Caki2 (cell line): Measurements from ENCODE around the gene AUP1. TPM values are rescaled to one million over a fixed set of nuclear protein-coding genes. Genes with fewer than 3 reads are reported as not detected.

Experiments used
- DNase-seq: peaks from one replicate; pipeline ENCODE4 v3.0.0-alpha.2; 2015; ENCODE audit warnings: low read depth
- in situ Hi-C: cut with HindIII; loops from 2 replicates; pipeline ENCODE4 v1.10.0; 2016; ENCODE audit warnings: low sequenced_read_pairs, low pct_unique_long_range_greater_than_20kb, mixed read lengths
- total RNA-seq: library from RNA; depleted of rRNA; stranded (reverse); fragments of >200 nt; shearing (Covaris generic); gene quantifications from 2 replicates; pipeline ENCODE4 v1.2.3, GENCODE V29; 2014; ENCODE audit warnings: low replicate concordance

The AUP1 gene
- total RNA-seq, 1 experiment from 2014 or later = 130 TPM

DNA sequence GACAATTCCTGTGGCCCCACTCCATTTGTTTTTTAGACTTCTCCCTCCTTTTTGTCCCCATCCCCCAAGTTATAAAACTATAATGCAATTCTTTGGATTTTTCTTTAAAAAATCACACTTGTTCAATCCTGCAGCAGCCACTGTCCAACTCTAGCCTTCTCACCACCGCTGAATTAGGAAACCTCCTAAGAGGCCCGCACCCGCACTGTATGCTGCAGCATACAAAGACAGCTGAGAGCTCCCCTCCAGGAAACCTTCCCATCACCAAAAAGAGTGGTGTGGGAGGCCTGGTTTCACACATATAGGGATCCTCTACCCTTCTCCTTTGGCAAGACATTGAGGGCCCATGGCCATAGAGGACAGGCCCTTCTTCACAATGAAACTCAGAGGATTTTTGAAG is 24.9 kb downstream of the AUP1 start:
- DNase-seq = no peak
- in situ Hi-C loops = no loop called here

GRCh38 chr2:74503506-74504475 is 25.7 kb downstream of the AUP1 start:
- in situ Hi-C loops = no loop called here
- no peak for DNase-seq

- peak; percentile 78 for DNase-seq
- in situ Hi-C loops = no loop called here
Measured at GRCh38 chr2:74502720-74503505, 26.6 kb downstream of the AUP1 start.

GRCh38 chr2:74502147-74502719 is 27.3 kb downstream of the AUP1 start:
- in situ Hi-C loops = no loop called here
- DNase-seq = no peak

DNA sequence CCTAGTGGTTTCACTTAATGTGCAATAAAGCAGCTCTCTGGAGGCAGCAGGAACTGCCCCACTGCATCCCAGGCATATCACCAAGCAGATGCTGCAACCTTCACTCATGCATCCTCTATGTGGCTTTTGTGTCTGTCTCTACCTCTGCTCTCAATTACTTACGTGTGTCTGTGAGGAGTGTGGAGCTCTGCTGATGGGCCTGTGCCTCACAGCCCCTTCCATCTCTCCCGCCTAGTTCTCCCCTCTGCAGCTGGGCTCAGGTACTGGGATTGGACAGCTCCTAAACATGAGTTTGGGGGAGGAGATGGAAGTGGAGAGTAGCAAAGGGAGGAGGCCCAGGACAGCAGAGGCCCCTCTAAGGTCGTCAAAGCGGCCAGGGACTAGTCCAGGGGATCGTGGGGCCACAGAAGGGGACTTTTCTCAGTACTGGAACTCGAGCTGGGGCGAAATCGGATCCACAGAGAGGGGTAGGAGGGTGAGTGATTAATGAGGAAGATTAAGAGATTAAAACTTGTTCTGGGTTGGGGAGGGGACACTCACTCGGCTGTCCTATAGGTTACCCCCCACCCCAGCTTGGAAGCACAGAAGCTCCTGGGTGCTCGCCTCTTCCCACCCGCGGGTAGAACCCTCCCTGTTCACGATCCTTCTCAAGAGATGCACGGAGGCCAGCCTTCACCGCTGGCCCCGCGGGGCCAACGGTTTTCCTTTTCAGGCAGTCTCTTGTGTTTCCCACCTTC is 28.0 kb downstream of the AUP1 start:
- in situ Hi-C loops = no loop called here
- no peak for DNase-seq

- no peak for DNase-seq
- in situ Hi-C loops = no loop called here
Measured at GRCh38 chr2:74500578-74500946, 28.9 kb downstream of the AUP1 start.

- in situ Hi-C loops = no loop called here
- no peak for DNase-seq
Measured at GRCh38 chr2:74499940-74500577, 29.4 kb downstream of the AUP1 start.

DNA sequence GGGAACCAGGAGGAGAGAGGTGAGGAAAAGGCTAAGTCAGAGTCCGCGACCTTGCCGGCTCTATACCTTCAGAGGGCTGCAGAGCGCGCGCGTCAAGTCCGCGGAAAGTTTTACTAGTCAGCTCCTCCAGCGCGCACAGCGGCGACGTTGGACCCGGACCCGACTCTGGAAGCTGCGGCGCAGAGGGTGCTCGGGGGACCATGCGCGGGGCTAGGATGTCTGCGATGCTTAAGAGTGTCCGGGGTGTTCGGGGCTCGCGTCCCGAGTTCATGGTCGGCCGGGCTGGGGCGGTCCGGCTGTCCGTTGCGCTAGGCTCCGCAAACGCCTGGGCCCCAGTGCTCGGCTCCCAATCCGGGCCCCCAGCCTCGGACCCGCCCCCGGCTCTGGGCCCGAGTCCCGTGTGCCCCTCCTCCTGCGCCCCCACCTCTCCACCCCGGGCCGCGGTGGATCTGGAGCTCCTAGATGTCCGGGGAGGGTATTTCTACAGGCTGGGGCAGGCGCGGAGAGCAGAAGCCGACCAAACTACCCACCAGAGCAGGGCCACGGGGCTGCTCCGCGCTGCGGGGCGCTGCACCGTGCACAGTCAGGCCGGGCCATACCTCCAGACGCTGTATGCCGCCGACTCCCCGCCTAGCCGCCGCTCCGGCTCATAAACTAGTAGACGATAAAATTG is 30.1 kb downstream of the AUP1 start, which contains the start of gene LBX2:
TSS of gene LBX2 (minus strand) at position 337 of the 673 bp plus-strand sequence. CDS start at position 271, 66 bp downstream.
- in situ Hi-C loops = no loop called here
- DNase-seq = no peak

GRCh38 chr2:74498500-74499266 is 30.8 kb downstream of the AUP1 start:
- in situ Hi-C loops = no loop called here
- DNase-seq = no peak

GRCh38 chr2:74497777-74498499 is 31.6 kb downstream of the AUP1 start:
- no peak for DNase-seq
- in situ Hi-C loops = no loop called here

- no peak for DNase-seq
- in situ Hi-C loops = no loop called here
Measured at GRCh38 chr2:74496997-74497776, 32.3 kb downstream of the AUP1 start.

DNA sequence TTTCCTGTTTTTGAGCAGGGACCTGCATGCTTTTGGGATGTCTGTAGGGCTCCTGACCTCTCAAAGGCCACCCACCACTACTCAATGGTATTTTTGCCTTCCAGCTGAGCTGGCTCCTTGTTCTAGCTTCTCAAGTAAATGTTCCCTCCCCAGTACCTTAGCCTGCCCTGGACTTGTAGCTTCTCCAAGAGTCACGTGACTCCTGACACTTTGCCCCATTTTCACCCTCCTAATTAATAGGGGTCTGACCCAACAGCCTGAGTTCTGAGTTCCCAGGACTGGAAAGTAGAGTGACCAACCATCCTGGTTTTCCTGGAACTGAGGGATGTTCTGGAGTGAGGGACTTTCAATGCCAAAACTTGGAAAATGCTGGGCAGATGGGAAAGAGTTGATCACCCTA is 34.1 kb downstream of the AUP1 start:
- in situ Hi-C loops = no loop called here
- no peak for DNase-seq

DNA sequence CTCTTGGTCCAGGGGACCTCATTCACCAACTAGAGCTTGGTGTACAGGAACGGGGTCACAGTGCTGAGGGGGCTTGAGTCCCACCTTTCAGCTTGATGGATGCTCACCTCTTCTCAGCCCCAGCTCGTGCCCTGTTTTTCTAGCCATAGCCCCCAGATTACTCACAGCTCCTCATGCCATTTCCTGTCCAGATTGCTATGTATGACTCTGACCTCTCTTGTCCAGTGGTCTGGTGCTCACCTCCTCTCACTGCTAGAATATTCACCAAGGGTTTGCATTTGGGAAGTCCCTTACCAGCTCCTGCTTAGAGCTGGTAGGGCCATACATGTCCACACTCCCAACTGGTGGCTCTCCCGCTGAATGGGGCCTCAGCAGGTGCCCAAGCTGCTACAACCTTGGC is 36.0 kb downstream of the AUP1 start:
- no peak for DNase-seq
- in situ Hi-C loops = no loop called here

GRCh38 chr2:74491648-74492544 is 37.6 kb downstream of the AUP1 start:
- no peak for DNase-seq
- in situ Hi-C loops = no loop called here
